Right atrium auricular region (tissue), 2 donors: ENCODE data around the gene DGKZ. TPM values are rescaled to one million over a fixed set of nuclear protein-coding genes. Genes with fewer than 3 reads are reported as not detected.

Source experiments
- DNase-seq: peaks from one replicate; pipeline ENCODE4 v3.0.0-alpha.2; 2019; ENCODE audit warnings: low spot score
- H3K27ac ChIP-seq, 2 donors: fragments of 200-600 bp; sonication (generic); 1 replicate in 1 of 2; 2 replicates in 1 of 2; pipeline ENCODE4 v1.5.1; 2016 to 2019
- H3K27me3 ChIP-seq, 2 donors: fragments of 200-600 bp; sonication (generic); one replicate each; pipeline versions ENCODE4 v1.5.1 to v1.6.0; 2017 to 2019
- H3K36me3 ChIP-seq: fragments of 200-600 bp; sonication (generic); one replicate; pipeline ENCODE4 v1.5.1; 2016
- H3K4me1 ChIP-seq, 2 donors: fragments of 200-600 bp; sonication (generic); one replicate each; pipeline versions ENCODE4 v1.5.1 to v1.6.0; 2017 to 2019
- H3K4me3 ChIP-seq, 2 donors: fragments of 200-600 bp; sonication (generic); 1 replicate in 1 of 2; 2 replicates in 1 of 2; pipeline ENCODE4 v1.5.1; 2017 to 2019; ENCODE audit warnings: mild to moderate bottlenecking in 1 of 2, moderate library complexity in 1 of 2
- H3K9me3 ChIP-seq, 2 donors: fragments of 200-600 bp; sonication (generic); one replicate each; pipeline ENCODE4 v1.5.1; 2019
- CTCF ChIP-seq, 2 donors: fragments of 200-600 bp; sonication (generic); IDR thresholded peaks; one replicate each; pipeline ENCODE4 v1.5.1; 2019; ENCODE audit warnings: antibody characterized with exemption in 2 of 2
- total RNA-seq, 2 donors: library from RNA; depleted of rRNA; stranded (reverse); fragments of >200 nt; gene quantifications; one replicate each; pipeline ENCODE4 v1.1.0, GENCODE V29; 2016

The DGKZ gene
- total RNA-seq, 2 donors from 2014 or later = 91.7 to 116 TPM

GRCh38 chr11:46330563-46331281 is 16.5 kb upstream of the DGKZ start:
- TF ChIP-seq CTCF (IDR thresholded peaks at IDR 0.05) = no peak
- Histone ChIP-seq H3K9me3 (no peaks in the 10 kb centered on the region), H3K36me3 (no peaks in the 10 kb centered on the region), H3K27ac (peak overlapping the region; percentile 17 to 38), H3K4me3 (no peak overlapping the region), H3K4me1 (peaks cover 0 to 40% of the 10 kb centered on the region in 2 donors), H3K27me3 (peaks cover 0 to 8% of the 10 kb centered on the region in 2 donors)
- no peak for DNase-seq

- no peak for DNase-seq
- no peak for TF ChIP-seq CTCF (IDR thresholded peaks at IDR 0.05)
- no peaks in the 10 kb centered on the region for H3K36me3 ChIP-seq
- no peak overlapping the region for H3K4me3 ChIP-seq
- peak overlapping the region; percentile 17 to 38 for H3K27ac ChIP-seq
- no peaks in the 10 kb centered on the region for H3K9me3 ChIP-seq
- H3K4me1 ChIP-seq = peaks cover 0 to 46% of the 10 kb centered on the region in 2 donors
- H3K27me3 ChIP-seq = peaks cover 0 to 8% of the 10 kb centered on the region in 2 donors
These were observed 15.8 kb upstream of the DGKZ start for GRCh38 chr11:46331282-46331984.

DNA sequence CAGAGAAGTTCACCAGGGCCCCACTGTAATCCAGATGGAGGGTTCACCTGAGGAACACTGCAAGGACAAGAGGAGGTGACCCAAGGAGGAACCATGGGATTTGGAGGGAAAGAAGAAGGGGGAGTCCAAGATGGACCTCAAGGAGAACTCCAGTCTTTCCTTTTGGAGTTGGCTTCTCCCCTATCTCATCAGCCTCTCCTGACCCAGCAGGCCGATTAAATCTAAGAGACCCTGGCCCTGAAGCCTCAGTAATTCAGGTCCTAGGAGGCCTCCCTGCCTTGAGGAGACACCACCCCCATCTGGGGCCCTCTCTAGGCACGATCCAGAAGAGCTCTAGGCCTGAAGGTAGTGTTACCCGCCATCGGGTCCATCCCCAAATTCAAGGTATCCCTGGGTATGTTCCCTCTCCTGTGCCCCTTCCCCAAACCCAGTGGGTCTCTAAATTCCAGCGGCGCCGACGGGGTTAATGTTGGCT is 15.1 kb upstream of the DGKZ start:
- peaks cover 0 to 8% of the 10 kb centered on the region in 2 donors for H3K27me3 ChIP-seq
- no peak for TF ChIP-seq CTCF (IDR thresholded peaks at IDR 0.05)

DNA sequence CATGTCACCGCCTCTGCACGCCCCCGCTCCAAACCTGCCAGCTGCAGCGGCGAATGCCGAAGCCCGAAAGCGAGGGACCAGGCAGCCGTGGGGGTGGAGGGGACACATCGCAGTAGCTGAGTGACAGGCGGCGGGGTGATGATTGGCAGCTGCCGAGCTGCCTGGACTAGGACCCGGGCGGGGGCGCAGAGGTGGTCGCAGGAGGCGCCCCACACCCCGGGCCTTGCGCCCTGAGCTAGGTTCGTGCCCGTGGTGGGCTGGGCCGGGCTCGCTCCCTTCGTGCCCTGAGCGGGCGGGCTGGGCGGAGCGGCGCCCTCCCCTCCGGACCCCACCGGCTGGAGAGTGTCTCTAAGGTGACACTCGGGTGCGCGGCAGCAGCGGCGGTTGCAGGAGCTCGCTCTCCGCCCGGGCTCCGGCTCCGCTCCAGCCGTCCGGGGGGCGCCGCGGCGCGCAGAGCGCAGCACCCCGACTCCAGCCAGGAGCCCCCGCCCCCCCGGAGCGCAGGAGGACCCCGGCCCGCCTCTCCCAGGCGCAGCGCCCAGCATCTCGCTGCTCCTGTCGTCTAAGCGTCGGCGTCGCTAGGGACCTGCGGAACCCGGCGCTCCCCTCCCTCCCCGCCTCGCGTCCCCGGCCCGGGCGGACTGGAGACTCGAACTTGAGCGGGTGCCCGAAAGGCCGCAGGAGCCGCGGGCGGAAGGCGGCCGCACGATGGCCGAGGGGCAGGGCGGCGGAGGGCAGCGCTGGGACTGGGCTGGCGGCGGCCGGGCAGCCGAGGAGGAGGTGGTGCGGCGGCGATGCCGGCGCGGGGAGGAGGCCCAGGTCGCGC is 14.5 kb upstream of the DGKZ start:
- TF ChIP-seq CTCF (IDR thresholded peaks at IDR 0.05) = no peak
- Histone ChIP-seq H3K9me3 (no peaks in the 10 kb centered on the region), H3K27ac (peak overlapping the region; percentile 63 to 76), H3K4me1 (peaks cover 0 to 50% of the 10 kb centered on the region in 2 donors), H3K4me3 (peak overlapping the region; percentile 65 to 66), H3K27me3 (peaks cover 0 to 8% of the 10 kb centered on the region in 2 donors), H3K36me3 (no peaks in the 10 kb centered on the region)
- no peak for DNase-seq

More for the DNA sequence above, 15.1 kb upstream of the DGKZ start:
- no peak for DNase-seq
- Histone ChIP-seq H3K4me1 (peaks cover 0 to 46% of the 10 kb centered on the region in 2 donors), H3K36me3 (no peaks in the 10 kb centered on the region), H3K9me3 (no peaks in the 10 kb centered on the region), H3K27ac (peak overlapping the region in 1 of 2 donors; percentile 76), H3K4me3 (peak overlapping the region; percentile 65 to 66)

DNA sequence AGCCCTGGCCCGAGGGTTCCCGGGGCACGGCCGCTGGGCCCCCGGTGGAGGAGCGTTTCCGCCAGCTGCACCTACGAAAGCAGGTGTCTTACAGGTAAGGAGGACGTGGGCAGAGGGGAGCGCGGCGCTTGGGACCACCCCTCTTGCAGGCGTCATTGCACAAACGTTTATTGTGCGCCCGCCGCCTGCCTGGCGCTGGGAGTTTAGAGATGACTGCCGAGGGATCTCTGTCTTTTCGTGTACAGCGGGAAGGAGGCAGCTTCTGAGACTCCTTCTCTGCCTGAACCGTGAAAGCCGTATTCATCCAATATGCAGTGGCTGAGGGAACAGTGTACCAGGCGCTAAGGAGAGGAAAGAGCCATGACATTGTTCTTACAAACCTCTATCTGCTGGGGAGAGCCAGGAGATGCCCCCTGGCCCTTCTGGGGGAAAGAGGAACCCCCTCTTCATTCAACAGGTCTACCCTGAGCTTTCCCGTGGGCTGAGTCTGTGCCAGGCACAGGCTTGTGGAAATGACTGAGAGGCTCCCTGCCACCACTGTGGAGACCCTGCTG is 13.8 kb upstream of the DGKZ start:
- Histone ChIP-seq H3K27ac (peak overlapping the region; percentile 63 to 76), H3K27me3 (peaks cover 0 to 8% of the 10 kb centered on the region in 2 donors), H3K36me3 (no peaks in the 10 kb centered on the region), H3K4me1 (peaks cover 0 to 56% of the 10 kb centered on the region in 2 donors), H3K4me3 (peak overlapping the region; percentile 65 to 66), H3K9me3 (no peaks in the 10 kb centered on the region)
- DNase-seq = no peak
- no peak for TF ChIP-seq CTCF (IDR thresholded peaks at IDR 0.05)
